Parathyroid adenoma (tissue), 2 donors: Measurements from ENCODE around the gene MIPOL1.
"Not testable (repeated sequence)": the region's sequence is repeated elsewhere in the genome, so short reads cannot be mapped to it uniquely, and the experiment has no call there.

Source experiments
- H2AFZ ChIP-seq: fragments of 300-600 bp; sonication (generic); one replicate; pipeline ENCODE4 v1.7.0; 2017; ENCODE audit warnings: antibody characterized with exemption, mild to moderate bottlenecking
- H3K27ac ChIP-seq: fragments of 300-600 bp; sonication (generic); one replicate; pipeline ENCODE4 v1.7.0; 2017
- H3K27me3 ChIP-seq: fragments of 300-600 bp; sonication (generic); one replicate; pipeline ENCODE4 v1.7.0; 2017; ENCODE audit warnings: low read length; ENCODE audit not compliant: control insufficient read depth, insufficient read depth
- H3K36me3 ChIP-seq: fragments of 300-600 bp; sonication (generic); one replicate; pipeline ENCODE4 v1.7.0; 2017; ENCODE audit warnings: low read length; ENCODE audit not compliant: control insufficient read depth, insufficient read depth
- H3K4me1 ChIP-seq: fragments of 300-600 bp; sonication (generic); one replicate; pipeline ENCODE4 v1.7.0; 2017; ENCODE audit warnings: control low read depth
- H3K4me2 ChIP-seq: fragments of 300-600 bp; sonication (generic); one replicate; pipeline ENCODE4 v1.7.0; 2017; ENCODE audit warnings: low read length
- H3K4me3 ChIP-seq: fragments of 300-600 bp; sonication (generic); one replicate; pipeline ENCODE4 v1.7.0; 2017; ENCODE audit warnings: low read depth, low read length
- H3K79me2 ChIP-seq: fragments of 300-600 bp; sonication (generic); one replicate; pipeline ENCODE4 v1.7.0; 2017; ENCODE audit warnings: control low read depth
- H3K9ac ChIP-seq: fragments of 300-600 bp; sonication (generic); one replicate; pipeline ENCODE4 v1.7.0; 2017; ENCODE audit warnings: mild to moderate bottlenecking
- H3K9me3 ChIP-seq: fragments of 300-600 bp; sonication (generic); one replicate; pipeline ENCODE4 v1.7.0; 2017; ENCODE audit warnings: low read length; ENCODE audit not compliant: control insufficient read depth
- TF ChIP-seq, protein P1 (sequence below): fragments of 300-600 bp; sonication (generic); IDR thresholded peaks from one replicate; pipeline ENCODE4 v1.7.0; 2017; ENCODE audit warnings: antibody characterized with exemption, mild to moderate bottlenecking
- donor health status: primary hyperparathyroidism.

Gene MIPOL1

GRCh38 chr14:37325332-37325731 lies 127.6 kb downstream of the MIPOL1 start:
- Histone ChIP-seq H3K27ac (no peak overlapping the region), H2AFZ (no peak overlapping the region), H3K27me3 (no peaks in the 10 kb centered on the region), H3K4me1 (no peaks in the 10 kb centered on the region), H3K79me2 (no peaks in the 10 kb centered on the region), H3K9me3 (no peaks in the 10 kb centered on the region), H3K4me2 (no peak overlapping the region), H3K9ac (no peak overlapping the region), H3K36me3 (no peaks in the 10 kb centered on the region), H3K4me3 (no peak overlapping the region)
- TF ChIP-seq, protein P1, sequence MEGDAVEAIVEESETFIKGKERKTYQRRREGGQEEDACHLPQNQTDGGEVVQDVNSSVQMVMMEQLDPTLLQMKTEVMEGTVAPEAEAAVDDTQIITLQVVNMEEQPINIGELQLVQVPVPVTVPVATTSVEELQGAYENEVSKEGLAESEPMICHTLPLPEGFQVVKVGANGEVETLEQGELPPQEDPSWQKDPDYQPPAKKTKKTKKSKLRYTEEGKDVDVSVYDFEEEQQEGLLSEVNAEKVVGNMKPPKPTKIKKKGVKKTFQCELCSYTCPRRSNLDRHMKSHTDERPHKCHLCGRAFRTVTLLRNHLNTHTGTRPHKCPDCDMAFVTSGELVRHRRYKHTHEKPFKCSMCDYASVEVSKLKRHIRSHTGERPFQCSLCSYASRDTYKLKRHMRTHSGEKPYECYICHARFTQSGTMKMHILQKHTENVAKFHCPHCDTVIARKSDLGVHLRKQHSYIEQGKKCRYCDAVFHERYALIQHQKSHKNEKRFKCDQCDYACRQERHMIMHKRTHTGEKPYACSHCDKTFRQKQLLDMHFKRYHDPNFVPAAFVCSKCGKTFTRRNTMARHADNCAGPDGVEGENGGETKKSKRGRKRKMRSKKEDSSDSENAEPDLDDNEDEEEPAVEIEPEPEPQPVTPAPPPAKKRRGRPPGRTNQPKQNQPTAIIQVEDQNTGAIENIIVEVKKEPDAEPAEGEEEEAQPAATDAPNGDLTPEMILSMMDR = no peak

DNA sequence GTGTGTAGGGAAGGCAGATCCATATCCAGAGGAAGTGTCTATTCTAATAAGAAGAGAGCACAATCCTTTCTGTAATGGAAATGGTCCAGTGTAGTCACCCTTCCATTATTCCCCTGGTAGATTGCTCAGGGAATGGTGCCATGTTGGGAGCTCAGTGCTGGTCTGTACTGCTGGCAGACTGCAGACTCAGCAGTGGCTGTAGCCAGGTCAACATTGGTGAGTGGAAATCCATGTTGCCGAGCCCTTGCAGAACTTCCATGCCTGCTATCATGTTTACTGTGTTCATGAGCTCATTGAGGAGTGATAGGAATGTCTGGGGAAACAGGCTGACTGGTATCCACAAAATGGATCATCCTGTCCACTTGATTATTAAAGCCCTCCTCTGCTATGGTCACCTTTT lies 128.7 kb downstream of the MIPOL1 start:
- Histone ChIP-seq H3K4me2 (no peak overlapping the region), H3K36me3 (no peaks in the 10 kb centered on the region), H3K79me2 (no peaks in the 10 kb centered on the region), H3K27ac (no peak overlapping the region), H2AFZ (no peak overlapping the region), H3K9ac (no peak overlapping the region), H3K9me3 (no peaks in the 10 kb centered on the region), H3K4me3 (no peak overlapping the region), H3K4me1 (no peaks in the 10 kb centered on the region), H3K27me3 (no peaks in the 10 kb centered on the region)
- TF ChIP-seq, protein P1 = no peak

DNA sequence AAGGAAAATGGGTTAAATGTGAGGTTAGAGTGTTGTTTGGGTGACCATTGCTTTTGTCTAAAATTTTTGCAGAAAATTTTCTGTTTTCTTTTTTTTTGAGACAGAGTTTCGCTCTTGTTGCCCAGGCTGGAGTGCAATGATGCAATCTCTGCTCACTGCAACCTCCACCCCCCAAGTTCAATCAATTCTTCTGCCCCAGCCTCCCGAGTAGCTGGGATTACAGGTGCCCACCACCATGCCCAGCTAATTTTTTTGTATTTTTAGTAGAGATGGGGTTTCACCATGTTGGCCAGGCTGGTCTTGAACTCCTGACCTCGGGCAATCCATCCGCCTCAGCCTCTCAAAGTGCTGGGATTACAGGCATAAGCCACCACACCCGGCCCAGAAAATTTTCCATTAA lies 130.2 kb downstream of the MIPOL1 start:
- not testable (repeated sequence) for H3K4me1 ChIP-seq, H3K27ac ChIP-seq, H3K27me3 ChIP-seq, H3K4me2 ChIP-seq, H3K9ac ChIP-seq, H3K4me3 ChIP-seq, H3K9me3 ChIP-seq, H3K36me3 ChIP-seq, H2AFZ ChIP-seq, H3K79me2 ChIP-seq

DNA sequence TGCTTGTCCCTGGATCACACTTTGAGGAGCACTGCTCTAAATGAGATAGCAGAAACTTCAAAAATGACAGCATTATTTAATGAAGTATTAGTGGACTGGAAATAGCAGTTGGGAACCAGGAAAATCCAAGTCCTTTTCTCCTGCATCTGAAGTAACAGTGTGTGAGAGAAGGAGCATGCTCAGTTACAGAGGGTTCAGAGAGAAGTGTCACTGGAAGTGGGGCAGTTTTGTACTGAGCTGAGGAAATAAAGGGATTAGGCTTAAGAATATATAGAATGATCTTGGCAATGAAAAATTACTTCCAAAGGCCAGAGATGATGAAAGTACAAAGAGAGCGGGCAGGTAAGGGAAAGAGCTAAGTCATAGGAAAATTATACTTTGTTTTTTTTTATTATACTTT lies 130.9 kb downstream of the MIPOL1 start:
- Histone ChIP-seq H3K27me3 (no peaks in the 10 kb centered on the region), H3K27ac (no peak overlapping the region), H3K4me2 (no peak overlapping the region), H3K79me2 (no peaks in the 10 kb centered on the region), H3K36me3 (no peaks in the 10 kb centered on the region), H3K9me3 (no peaks in the 10 kb centered on the region), H3K4me1 (no peaks in the 10 kb centered on the region), H3K9ac (no peak overlapping the region), H2AFZ (no peak overlapping the region), H3K4me3 (no peak overlapping the region)
- TF ChIP-seq, protein P1 = no peak

DNA sequence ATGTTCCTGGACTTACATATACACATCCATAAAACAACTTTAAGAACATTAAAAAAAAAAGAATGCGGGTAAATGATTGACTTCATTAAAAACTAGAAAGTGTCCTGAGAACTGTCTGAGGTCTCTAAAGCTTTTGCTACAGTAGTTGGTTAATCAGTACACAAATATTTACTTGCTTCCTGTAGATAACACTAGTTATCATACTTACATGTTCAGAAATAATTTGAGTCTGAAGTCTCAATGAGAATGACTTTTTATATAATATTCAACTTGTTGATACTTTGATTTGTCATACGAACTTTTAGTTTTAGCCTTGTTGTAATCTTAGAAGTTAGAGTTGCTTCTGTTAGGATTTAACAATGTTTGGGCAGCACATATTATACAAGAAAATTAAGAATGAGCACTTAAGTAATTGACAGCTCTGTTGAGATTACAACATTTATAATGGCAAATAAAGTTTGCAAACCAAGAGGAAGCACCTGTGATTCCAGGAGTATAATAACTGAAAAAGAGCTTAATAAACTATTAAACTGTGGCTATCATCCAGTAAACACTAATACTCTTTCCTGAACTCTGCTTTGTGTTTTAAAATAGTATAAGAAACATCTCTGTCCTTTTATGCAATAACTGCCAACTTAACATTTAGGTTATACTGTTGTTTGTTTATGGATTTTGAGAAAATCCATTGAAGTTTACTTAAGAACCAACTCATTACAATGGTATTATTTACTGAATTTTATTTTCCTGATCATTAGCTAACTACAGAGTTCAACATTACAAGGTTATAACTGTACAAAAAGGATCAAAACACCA lies 131.7 kb downstream of the MIPOL1 start:
- Histone ChIP-seq H3K79me2 (no peaks in the 10 kb centered on the region), H3K4me3 (no peak overlapping the region), H3K9ac (no peak overlapping the region), H3K4me1 (no peaks in the 10 kb centered on the region), H3K9me3 (no peaks in the 10 kb centered on the region), H3K4me2 (no peak overlapping the region), H2AFZ (no peak overlapping the region), H3K36me3 (no peaks in the 10 kb centered on the region), H3K27me3 (no peaks in the 10 kb centered on the region), H3K27ac (no peak overlapping the region)
- TF ChIP-seq, protein P1 = no peak
